ENCODE measurements around the gene KAT6B.

KAT6B gene

DNA sequence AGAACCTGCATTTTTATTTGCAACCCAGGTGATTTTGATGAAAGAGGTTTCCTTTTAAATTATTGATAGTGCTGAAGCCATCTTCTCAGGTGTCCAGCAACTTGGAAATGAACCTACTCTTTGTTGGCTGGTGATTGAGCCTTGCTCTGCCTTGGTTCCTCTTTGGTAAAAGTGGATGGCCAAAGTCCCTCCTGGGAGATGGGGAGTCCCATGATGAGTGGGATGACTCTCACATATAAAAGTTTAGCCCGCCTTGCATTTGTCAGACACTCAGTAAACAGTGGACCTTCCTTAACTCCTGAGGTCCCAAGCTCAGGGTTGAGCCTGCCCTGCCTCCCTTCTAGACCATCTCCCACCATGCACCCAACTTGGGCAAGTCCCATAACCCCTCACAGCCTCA is 28.9 kb upstream of the KAT6B start:
- WGBS (ENCODE audit: insufficient coverage, insufficient read length) = no CpG with 5 or more reads among the region's 1 CpG

DNA sequence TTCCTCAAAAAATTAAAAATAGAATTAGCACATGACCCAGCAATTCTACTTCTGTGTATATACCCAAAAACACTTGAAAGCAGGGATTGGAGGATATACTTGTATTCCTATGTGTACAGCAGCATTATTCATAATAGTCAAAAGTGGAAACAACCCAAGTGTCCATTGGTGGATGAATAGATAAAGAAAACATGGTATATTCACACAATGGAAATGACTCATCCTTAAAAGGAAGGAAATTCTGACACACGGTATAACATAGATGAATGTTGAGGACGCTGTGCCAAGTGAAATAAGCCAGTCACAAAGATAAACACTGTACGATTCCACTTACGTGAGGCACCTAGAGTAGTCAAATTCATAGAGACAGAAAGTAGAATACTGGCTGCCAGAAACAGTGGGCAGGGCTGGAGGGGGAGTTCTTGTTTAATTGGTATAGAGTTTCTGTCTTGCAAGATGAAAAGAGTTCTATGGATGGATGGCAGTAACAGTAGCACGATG is 26.6 kb upstream of the KAT6B start:
- Histone ChIP-seq H3K27ac (ENCODE audit: low read length) (no peak overlapping the region), H3K36me3 (ENCODE audit: control insufficient read depth, insufficient read depth, low read length) (no peaks in the 10 kb centered on the region), H3K4me1 (ENCODE audit: control insufficient read depth, insufficient read depth, low read length) (no peaks in the 10 kb centered on the region), H3K9me3 (ENCODE audit: control insufficient read depth, insufficient read depth, low read length) (no peaks in the 10 kb centered on the region), H3K27me3 (ENCODE audit: control insufficient read depth, insufficient read depth, low read length) (no peaks in the 10 kb centered on the region), H3K4me3 (ENCODE audit: low read length) (no peak overlapping the region)
- WGBS (ENCODE audit: insufficient coverage, insufficient read length) = no CpG with 5 or more reads among the region's 5 CpGs
- DNase-seq (ENCODE audit: low read depth, low spot score) = no peak

More for the DNA sequence above, 28.9 kb upstream of the KAT6B start:
- H3K4me1 ChIP-seq (ENCODE audit: control insufficient read depth, insufficient read depth, low read length) = no peaks in the 10 kb centered on the region
- H3K27ac ChIP-seq (ENCODE audit: low read length) = no peak overlapping the region
- no peak for DNase-seq (ENCODE audit: low read depth, low spot score)
- no peak overlapping the region for H3K4me3 ChIP-seq (ENCODE audit: low read length)
- no peaks in the 10 kb centered on the region for H3K36me3 ChIP-seq (ENCODE audit: control insufficient read depth, insufficient read depth, low read length)
- no peaks in the 10 kb centered on the region for H3K9me3 ChIP-seq (ENCODE audit: control insufficient read depth, insufficient read depth, low read length)
- no peaks in the 10 kb centered on the region for H3K27me3 ChIP-seq (ENCODE audit: control insufficient read depth, insufficient read depth, low read length)

DNA sequence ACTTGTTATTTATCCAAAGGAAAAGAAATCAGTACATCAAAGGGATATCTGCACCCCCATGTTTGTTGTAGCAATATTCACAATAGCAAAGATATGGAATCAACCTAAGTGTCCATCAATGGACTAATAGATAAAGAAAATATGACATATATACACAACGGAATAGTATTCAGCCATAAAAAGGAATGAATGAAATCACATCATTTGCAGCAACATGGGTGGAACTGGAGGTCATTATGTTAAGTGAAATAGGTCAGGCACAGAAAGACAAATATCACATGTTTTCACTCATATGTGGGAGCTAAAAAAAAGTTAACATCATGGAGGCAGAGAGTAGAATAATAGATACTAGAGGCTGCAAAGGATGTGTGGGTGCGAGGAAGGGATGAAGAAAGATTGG is 25.0 kb upstream of the KAT6B start:
- Histone ChIP-seq H3K9me3 (ENCODE audit: control insufficient read depth, insufficient read depth, low read length) (no peaks in the 10 kb centered on the region), H3K4me1 (ENCODE audit: control insufficient read depth, insufficient read depth, low read length) (no peaks in the 10 kb centered on the region), H3K27me3 (ENCODE audit: control insufficient read depth, insufficient read depth, low read length) (no peaks in the 10 kb centered on the region), H3K36me3 (ENCODE audit: control insufficient read depth, insufficient read depth, low read length) (no peaks in the 10 kb centered on the region), H3K4me3 (ENCODE audit: low read length) (no peak overlapping the region), H3K27ac (ENCODE audit: low read length) (no peak overlapping the region)
- no CpG with 5 or more reads among the region's 2 CpGs for WGBS (ENCODE audit: insufficient coverage, insufficient read length)
- DNase-seq (ENCODE audit: low read depth, low spot score) = no peak

DNA sequence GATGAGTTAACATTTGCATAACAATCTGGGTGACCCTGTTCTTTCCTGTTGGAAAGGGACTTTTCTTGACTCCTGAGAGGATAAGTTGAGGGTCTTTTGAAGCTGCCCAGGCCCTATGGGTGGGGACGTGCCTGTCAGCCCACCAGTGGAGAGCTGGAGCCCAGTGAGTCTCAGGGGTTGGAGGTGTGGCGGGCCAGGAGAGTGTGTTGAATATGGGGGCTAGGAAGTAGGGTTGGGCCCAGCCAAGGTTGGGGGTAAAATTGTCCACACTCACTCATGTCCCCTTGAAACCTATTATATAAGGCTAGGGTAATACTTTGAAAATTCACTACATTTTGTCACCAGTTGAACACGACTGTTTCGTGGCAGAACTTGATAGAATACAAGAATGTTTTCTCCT is 17.9 kb upstream of the KAT6B start:
- no peaks in the 10 kb centered on the region for H3K9me3 ChIP-seq (ENCODE audit: control insufficient read depth, insufficient read depth, low read length)
- WGBS (ENCODE audit: insufficient coverage, insufficient read length) = no CpG with 5 or more reads among the region's 4 CpGs
- H3K4me3 ChIP-seq (ENCODE audit: low read length) = no peak overlapping the region
- no peak overlapping the region for H3K27ac ChIP-seq (ENCODE audit: low read length)
- no peaks in the 10 kb centered on the region for H3K27me3 ChIP-seq (ENCODE audit: control insufficient read depth, insufficient read depth, low read length)
- H3K4me1 ChIP-seq (ENCODE audit: control insufficient read depth, insufficient read depth, low read length) = peaks cover 1% of the 10 kb centered on the region; the same call in 1 of the 2 replicates
- DNase-seq (ENCODE audit: low read depth, low spot score) = no peak
- H3K36me3 ChIP-seq (ENCODE audit: control insufficient read depth, insufficient read depth, low read length) = no peaks in the 10 kb centered on the region

DNA sequence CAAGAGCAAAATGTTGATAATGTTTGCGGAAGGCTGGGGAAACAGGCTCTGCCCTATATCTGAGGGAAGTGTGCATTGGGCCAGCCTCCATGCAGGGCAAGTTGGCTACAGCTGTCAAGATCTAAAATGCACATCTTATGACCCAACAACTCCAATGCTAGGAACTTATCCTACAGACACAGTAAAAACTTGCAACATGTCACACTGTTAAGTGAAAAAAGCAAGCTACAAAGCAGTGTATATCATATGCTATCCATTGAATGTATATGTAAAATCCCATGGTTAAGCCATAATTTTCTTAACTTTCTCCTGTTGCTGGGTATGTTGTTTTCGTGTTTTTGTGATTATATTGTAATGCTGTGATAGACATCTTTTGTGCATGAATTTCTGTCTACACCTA is 16.3 kb upstream of the KAT6B start:
- Histone ChIP-seq H3K9me3 (ENCODE audit: control insufficient read depth, insufficient read depth, low read length) (no peaks in the 10 kb centered on the region), H3K4me1 (ENCODE audit: control insufficient read depth, insufficient read depth, low read length) (peaks cover 1% of the 10 kb centered on the region; the same call in 1 of the 2 replicates), H3K27ac (ENCODE audit: low read length) (no peak overlapping the region), H3K36me3 (ENCODE audit: control insufficient read depth, insufficient read depth, low read length) (no peaks in the 10 kb centered on the region), H3K27me3 (ENCODE audit: control insufficient read depth, insufficient read depth, low read length) (no peaks in the 10 kb centered on the region), H3K4me3 (ENCODE audit: low read length) (no peak overlapping the region)
- no CpG with 5 or more reads among the region's 2 CpGs for WGBS (ENCODE audit: insufficient coverage, insufficient read length)
- no peak for DNase-seq (ENCODE audit: low read depth, low spot score)

DNA sequence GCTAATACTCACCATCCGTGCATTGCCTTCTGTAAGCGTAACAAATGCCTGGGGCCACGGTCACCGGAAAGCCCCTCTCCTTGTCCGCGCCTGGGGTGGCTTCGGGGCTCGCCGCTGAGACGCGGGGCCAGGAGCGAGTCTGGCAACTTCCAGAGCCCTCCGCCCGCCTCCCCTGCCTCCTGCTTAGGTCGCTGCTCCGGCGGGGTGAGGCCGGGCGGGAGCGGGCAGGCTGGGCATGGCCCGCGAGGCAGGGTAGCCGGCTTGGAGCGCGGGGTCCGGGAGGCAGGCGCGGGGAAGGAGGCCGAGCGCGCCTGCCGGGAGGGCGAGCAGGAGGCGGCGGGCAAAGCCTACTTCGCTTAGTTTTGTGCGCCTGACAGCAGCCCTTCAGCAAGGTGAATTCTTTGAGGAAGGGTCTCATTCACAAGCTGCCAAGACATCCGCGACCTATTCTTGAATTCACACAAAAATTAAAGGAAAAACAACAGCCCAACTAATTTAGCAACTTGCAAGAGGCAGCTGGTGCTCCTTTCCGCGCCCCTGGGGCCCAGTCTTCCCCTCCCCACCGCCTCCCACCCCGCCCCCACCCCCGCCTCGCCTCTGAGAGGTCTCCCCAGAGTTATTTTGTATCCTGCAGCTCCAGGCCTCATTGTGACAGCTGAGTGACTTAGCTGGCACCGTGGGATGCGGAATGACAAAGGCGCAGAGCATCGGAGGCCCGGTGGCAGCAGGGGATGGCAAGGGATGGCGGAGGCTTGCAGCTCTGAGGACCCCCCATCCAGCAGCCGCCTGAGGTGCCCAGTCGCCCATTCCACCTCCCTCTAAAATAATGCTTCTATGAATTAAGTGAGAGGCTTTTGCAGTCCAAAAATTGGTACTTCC is 12.8 kb upstream of the KAT6B start:
- Histone ChIP-seq H3K4me1 (ENCODE audit: control insufficient read depth, insufficient read depth, low read length) (no peaks in the 10 kb centered on the region), H3K36me3 (ENCODE audit: control insufficient read depth, insufficient read depth, low read length) (no peaks in the 10 kb centered on the region), H3K9me3 (ENCODE audit: control insufficient read depth, insufficient read depth, low read length) (no peaks in the 10 kb centered on the region), H3K4me3 (ENCODE audit: low read length) (peak overlapping the region; percentile 4; the same call in 1 of the 2 replicates), H3K27me3 (ENCODE audit: control insufficient read depth, insufficient read depth, low read length) (no peaks in the 10 kb centered on the region), H3K27ac (ENCODE audit: low read length) (no peak overlapping the region)
- no peak for DNase-seq (ENCODE audit: low read depth, low spot score)
- no CpG with 5 or more reads among the region's 53 CpGs for WGBS (ENCODE audit: insufficient coverage, insufficient read length)

DNA sequence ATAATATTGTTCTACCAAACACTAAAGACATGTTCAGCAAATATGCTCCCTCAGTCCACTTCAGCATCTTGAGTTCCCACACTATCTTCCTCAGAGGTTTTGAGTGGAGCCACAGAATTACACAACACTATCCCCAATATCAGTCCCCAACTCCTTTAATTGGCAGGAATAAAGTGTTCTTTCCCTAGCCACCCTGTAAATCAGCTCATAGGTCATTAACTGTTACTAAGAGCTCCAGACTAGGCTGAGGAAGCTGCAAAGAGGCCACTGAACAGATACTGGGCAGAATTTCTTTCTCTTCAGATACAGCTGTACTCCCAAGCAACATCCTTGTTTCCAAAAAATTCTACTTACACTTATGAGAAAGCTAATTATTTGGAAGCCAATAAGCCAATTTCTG is 11.6 kb upstream of the KAT6B start:
- Histone ChIP-seq H3K36me3 (ENCODE audit: control insufficient read depth, insufficient read depth, low read length) (no peaks in the 10 kb centered on the region), H3K9me3 (ENCODE audit: control insufficient read depth, insufficient read depth, low read length) (no peaks in the 10 kb centered on the region), H3K4me1 (ENCODE audit: control insufficient read depth, insufficient read depth, low read length) (no peaks in the 10 kb centered on the region), H3K27ac (ENCODE audit: low read length) (no peak overlapping the region), H3K27me3 (ENCODE audit: control insufficient read depth, insufficient read depth, low read length) (no peaks in the 10 kb centered on the region), H3K4me3 (ENCODE audit: low read length) (no peak overlapping the region)
- no peak for DNase-seq (ENCODE audit: low read depth, low spot score)

DNA sequence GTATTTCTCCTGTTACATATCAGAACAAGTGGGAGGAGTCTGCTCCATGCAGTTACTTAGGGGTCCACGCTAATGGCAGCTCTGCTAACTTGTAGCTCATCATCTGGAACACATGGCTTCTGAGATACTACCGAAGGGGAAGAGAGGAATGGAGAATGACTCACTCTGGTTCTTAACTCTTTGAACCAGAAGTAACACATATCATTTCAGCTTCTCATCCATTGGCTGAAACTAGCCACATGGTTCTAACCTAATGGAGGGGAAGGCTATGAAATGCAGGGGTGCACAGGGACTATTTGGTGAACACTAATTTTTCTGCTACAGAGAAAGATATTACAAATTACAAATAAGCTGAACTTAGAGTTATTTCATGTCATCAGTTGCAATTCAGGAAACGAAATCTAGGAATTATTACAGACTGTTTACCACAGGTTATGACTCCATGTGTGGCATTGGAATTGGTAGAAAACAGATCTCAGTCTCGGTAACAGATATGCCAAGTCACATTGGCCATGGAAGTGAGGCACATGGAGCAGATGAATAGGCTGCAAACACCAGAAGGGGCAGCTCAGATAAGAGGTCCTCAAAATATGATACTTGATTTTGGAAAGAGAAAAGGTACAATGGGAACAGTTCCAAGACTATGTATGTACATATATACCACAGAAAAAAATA is 9.4 kb upstream of the KAT6B start:
- H3K27me3 ChIP-seq (ENCODE audit: control insufficient read depth, insufficient read depth, low read length) = no peaks in the 10 kb centered on the region
- no peaks in the 10 kb centered on the region for H3K4me1 ChIP-seq (ENCODE audit: control insufficient read depth, insufficient read depth, low read length)
- H3K27ac ChIP-seq (ENCODE audit: low read length) = no peak overlapping the region
- H3K4me3 ChIP-seq (ENCODE audit: low read length) = no peak overlapping the region
- H3K36me3 ChIP-seq (ENCODE audit: control insufficient read depth, insufficient read depth, low read length) = no peaks in the 10 kb centered on the region
- DNase-seq (ENCODE audit: low read depth, low spot score) = no peak
- no peaks in the 10 kb centered on the region for H3K9me3 ChIP-seq (ENCODE audit: control insufficient read depth, insufficient read depth, low read length)
- WGBS (ENCODE audit: insufficient coverage, insufficient read length) = no CpG with 5 or more reads among the region's 4 CpGs

DNA sequence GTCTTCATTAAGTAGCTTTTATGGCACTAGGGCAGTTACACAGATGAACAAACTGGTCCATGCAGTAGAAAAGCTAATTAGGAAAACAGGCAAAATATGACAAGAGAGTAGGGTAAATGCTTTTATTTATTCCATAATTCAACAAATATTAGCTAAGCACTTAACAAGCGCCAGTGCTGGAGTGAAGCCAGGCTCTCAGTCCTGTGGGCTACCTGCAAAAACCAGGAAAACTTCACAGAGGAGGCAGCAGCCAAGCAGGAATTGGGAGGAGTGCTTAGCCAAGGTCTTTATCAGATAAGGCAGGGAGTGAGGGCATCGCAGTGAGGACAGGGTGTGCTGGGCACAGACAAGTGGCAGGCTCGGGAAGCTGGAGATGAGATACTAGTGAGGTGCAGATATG is 4.9 kb upstream of the KAT6B start:
- DNase-seq (ENCODE audit: low read depth, low spot score) = no peak
- WGBS (ENCODE audit: insufficient coverage, insufficient read length) = no CpG with 5 or more reads among the region's 3 CpGs

DNA sequence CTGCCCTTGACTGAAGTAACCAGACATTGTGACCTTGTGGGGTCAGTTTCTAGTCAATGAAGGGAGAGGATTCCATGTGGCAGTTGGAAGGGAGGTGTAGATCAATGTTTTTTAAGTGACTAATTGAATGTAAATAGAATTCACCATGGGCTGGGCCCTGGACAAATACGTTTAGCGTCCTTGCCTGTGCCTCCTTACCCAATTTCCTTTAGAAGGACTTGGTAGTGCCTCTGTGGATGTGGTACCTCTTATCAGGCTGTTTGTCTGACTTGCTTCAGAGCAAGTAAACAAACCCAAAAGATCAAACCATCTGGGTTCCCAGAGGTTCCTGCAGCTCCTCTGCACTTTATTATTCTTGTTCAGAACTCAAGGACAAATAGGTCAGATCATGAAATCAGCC is 4.3 kb upstream of the KAT6B start:
- Histone ChIP-seq H3K4me1 (ENCODE audit: control insufficient read depth, insufficient read depth, low read length) (peaks cover 4% of the 10 kb centered on the region), H3K4me3 (ENCODE audit: low read length) (no peak overlapping the region), H3K27ac (ENCODE audit: low read length) (no peak overlapping the region), H3K9me3 (ENCODE audit: control insufficient read depth, insufficient read depth, low read length) (no peaks in the 10 kb centered on the region), H3K36me3 (ENCODE audit: control insufficient read depth, insufficient read depth, low read length) (no peaks in the 10 kb centered on the region), H3K27me3 (ENCODE audit: control insufficient read depth, insufficient read depth, low read length) (no peaks in the 10 kb centered on the region)
- DNase-seq (ENCODE audit: low read depth, low spot score) = no peak
- no CpG with 5 or more reads among the region's 2 CpGs for WGBS (ENCODE audit: insufficient coverage, insufficient read length)

More for the DNA sequence above, 4.9 kb upstream of the KAT6B start:
- Histone ChIP-seq H3K27me3 (ENCODE audit: control insufficient read depth, insufficient read depth, low read length) (no peaks in the 10 kb centered on the region), H3K27ac (ENCODE audit: low read length) (no peak overlapping the region), H3K4me3 (ENCODE audit: low read length) (no peak overlapping the region), H3K4me1 (ENCODE audit: control insufficient read depth, insufficient read depth, low read length) (peaks cover 4% of the 10 kb centered on the region), H3K9me3 (ENCODE audit: control insufficient read depth, insufficient read depth, low read length) (no peaks in the 10 kb centered on the region), H3K36me3 (ENCODE audit: control insufficient read depth, insufficient read depth, low read length) (no peaks in the 10 kb centered on the region)

All from iPS DF 6.9 (cell line).